WTC11 (cell line): Measurements from ENCODE around the gene CLPTM1. TPM values are rescaled to one million over a fixed set of nuclear protein-coding genes. Genes with fewer than 3 reads are reported as not detected.

Experiments used
- ATAC-seq: fragments of 200-7000 bp; cut with Tn5 transposase; 2 replicates; pipeline ENCODE4 v1.10.0; 2021; ENCODE audit warnings: mild to moderate bottlenecking, moderate library complexity
- CTCF ChIA-PET: fragments of 300-600 bp; sonication (Branson Sonifier 250); formaldehyde crosslinking; loops from one replicate; lab custom pipeline; 2021; ENCODE audit warnings: antibody characterized with exemption; lab: Charles Lee
- POLR2A ChIA-PET: fragments of 350-600 bp; sonication (Branson Sonifier 250); formaldehyde crosslinking; loops from one replicate; lab custom pipeline; 2021; ENCODE audit warnings: antibody characterized with exemption; lab: Charles Lee
- DNase-seq: peaks from one replicate; pipeline ENCODE4 v3.0.0; 2021; ENCODE audit warnings: low spot score
- H3K27ac Mint-ChIP-seq: 2 replicates; pipeline ENCODE4 v1.8.0; 2021; ENCODE audit warnings: mixed read lengths
- H3K27me3 Mint-ChIP-seq: 2 replicates; pipeline ENCODE4 v1.8.0; 2021; ENCODE audit warnings: low read depth, mild to moderate bottlenecking, moderate library complexity, mixed read lengths
- H3K36me3 Mint-ChIP-seq: 2 replicates; pipeline ENCODE4 v1.8.0; 2021; ENCODE audit warnings: mixed read lengths
- H3K4me1 Mint-ChIP-seq: 2 replicates; pipeline ENCODE4 v1.8.0; 2022; ENCODE audit warnings: mixed read lengths
- H3K4me3 Mint-ChIP-seq: 2 replicates; pipeline ENCODE4 v1.8.0; 2021; ENCODE audit warnings: mild to moderate bottlenecking, moderate library complexity, mixed read lengths
- H3K9me3 Mint-ChIP-seq: 2 replicates; pipeline ENCODE4 v1.8.0; 2021; ENCODE audit warnings: mixed read lengths
- CBFB ChIP-seq: sonication (generic); formaldehyde crosslinking; IDR thresholded peaks from 2 replicates; pipeline ENCODE4 v1.8.1; 2022; ENCODE audit warnings: mild to moderate bottlenecking, low read depth, missing genetic modification reagents
- CREB1 ChIP-seq: sonication (generic); formaldehyde crosslinking; IDR thresholded peaks from 2 replicates; pipeline ENCODE4 v1.8.0; 2023; ENCODE audit warnings: mild to moderate bottlenecking, missing genetic modification reagents
- ETV6 ChIP-seq: sonication (generic); formaldehyde crosslinking; IDR thresholded peaks from 2 replicates; pipeline ENCODE4 v1.8.1; 2022; ENCODE audit warnings: mild to moderate bottlenecking, missing genetic modification reagents
- FOXJ3 ChIP-seq: sonication (generic); formaldehyde crosslinking; IDR thresholded peaks from 2 replicates; pipeline ENCODE4 v1.9.0; 2021; ENCODE audit warnings: missing genetic modification reagents, mild to moderate bottlenecking, borderline replicate concordance
- FOXK1 ChIP-seq: sonication (generic); formaldehyde crosslinking; IDR thresholded peaks from 2 replicates; pipeline ENCODE4 v1.8.0; 2022; ENCODE audit warnings: mild to moderate bottlenecking, moderate library complexity, missing genetic modification reagents
- JUN ChIP-seq: sonication (generic); formaldehyde crosslinking; IDR thresholded peaks from 2 replicates; pipeline ENCODE4 v1.8.0; 2023; ENCODE audit warnings: mild to moderate bottlenecking, missing genetic modification reagents
- NR2C2 ChIP-seq: sonication (generic); formaldehyde crosslinking; IDR thresholded peaks from 2 replicates; pipeline ENCODE4 v1.8.0; 2022; ENCODE audit warnings: mild to moderate bottlenecking, missing genetic modification reagents
- PRRX2 ChIP-seq: fragments of 250-450 bp; sonication (Bioruptor Pico); IDR thresholded peaks from 2 replicates; pipeline ENCODE4 v1.8.0; 2021; ENCODE audit warnings: mild to moderate bottlenecking
- SMAD3 ChIP-seq: sonication (generic); formaldehyde crosslinking; IDR thresholded peaks from 2 replicates; pipeline ENCODE4 v1.8.0; 2022; ENCODE audit warnings: missing genetic modification reagents, mild to moderate bottlenecking, borderline replicate concordance
- SMAD4 ChIP-seq: sonication (generic); formaldehyde crosslinking; IDR thresholded peaks from 2 replicates; pipeline ENCODE4 v1.8.0; 2022; ENCODE audit warnings: mild to moderate bottlenecking, missing genetic modification reagents
- TEAD4 ChIP-seq: sonication (generic); formaldehyde crosslinking; IDR thresholded peaks from 2 replicates; pipeline ENCODE4 v1.8.0; 2022; ENCODE audit warnings: mild to moderate bottlenecking, missing genetic modification reagents
- ZNF219 ChIP-seq: sonication (generic); formaldehyde crosslinking; IDR thresholded peaks from 2 replicates; pipeline ENCODE4 v1.8.0; 2023; ENCODE audit warnings: missing genetic modification reagents, mild to moderate bottlenecking, borderline replicate concordance
- ZNF263 ChIP-seq: sonication (generic); formaldehyde crosslinking; IDR thresholded peaks from 2 replicates; pipeline ENCODE4 v1.8.1; 2022; ENCODE audit warnings: low read depth, mild to moderate bottlenecking, moderate library complexity, missing genetic modification reagents
- ZNF396 ChIP-seq: fragments of 250-450 bp; sonication (Bioruptor Pico); IDR thresholded peaks from 2 replicates; pipeline ENCODE4 v1.8.0; 2021; ENCODE audit warnings: mild to moderate bottlenecking, moderate library complexity, borderline replicate concordance
- ZNF416 ChIP-seq: fragments of 250-450 bp; sonication (Bioruptor Pico); IDR thresholded peaks from 2 replicates; pipeline ENCODE4 v1.9.0; 2021; ENCODE audit warnings: mild to moderate bottlenecking, inconsistent platforms
- ZNF671 ChIP-seq: fragments of 250-450 bp; sonication (Bioruptor Pico); IDR thresholded peaks from 2 replicates; pipeline ENCODE4 v1.8.0; 2021; ENCODE audit warnings: mild to moderate bottlenecking
- total RNA-seq: library from RNA; stranded (reverse); gene quantifications from 3 replicates; pipeline ENCODE4 v1.2.3, GENCODE V29; 2021
- TF ChIP-seq, protein P1 (sequence below): sonication (generic); formaldehyde crosslinking; conservative IDR thresholded peaks from 2 replicates; pipeline ENCODE4 v1.8.1; 2023; ENCODE audit warnings: mild to moderate bottlenecking, low read depth, missing genetic modification reagents, moderate library complexity
- TF ChIP-seq, protein P2 (sequence below): sonication (generic); formaldehyde crosslinking; IDR thresholded peaks from 2 replicates; pipeline ENCODE4 v1.8.1; 2022; ENCODE audit warnings: mild to moderate bottlenecking, moderate library complexity, missing genetic modification reagents
- TF ChIP-seq, protein P3 (sequence below): sonication (generic); formaldehyde crosslinking; IDR thresholded peaks from 2 replicates; pipeline ENCODE4 v1.8.1; 2023; ENCODE audit warnings: mild to moderate bottlenecking, missing genetic modification reagents
- TF ChIP-seq, protein P4 (sequence below): sonication (generic); formaldehyde crosslinking; IDR thresholded peaks from 2 replicates; pipeline ENCODE4 v1.8.0; 2023; ENCODE audit warnings: mild to moderate bottlenecking, missing genetic modification reagents
- TF ChIP-seq, protein P5 (sequence below): sonication (generic); formaldehyde crosslinking; IDR thresholded peaks from 2 replicates; pipeline ENCODE4 v1.8.1; 2022; ENCODE audit warnings: low read depth, missing genetic modification reagents, borderline replicate concordance
- TF ChIP-seq, protein P6 (sequence below): fragments of 250-450 bp; sonication (Bioruptor Pico); IDR thresholded peaks from 2 replicates; pipeline ENCODE4 v1.9.0; 2021; ENCODE audit warnings: mild to moderate bottlenecking

Gene CLPTM1
- total RNA-seq, 1 experiment from 2014 or later, result 85.6 TPM

DNA sequence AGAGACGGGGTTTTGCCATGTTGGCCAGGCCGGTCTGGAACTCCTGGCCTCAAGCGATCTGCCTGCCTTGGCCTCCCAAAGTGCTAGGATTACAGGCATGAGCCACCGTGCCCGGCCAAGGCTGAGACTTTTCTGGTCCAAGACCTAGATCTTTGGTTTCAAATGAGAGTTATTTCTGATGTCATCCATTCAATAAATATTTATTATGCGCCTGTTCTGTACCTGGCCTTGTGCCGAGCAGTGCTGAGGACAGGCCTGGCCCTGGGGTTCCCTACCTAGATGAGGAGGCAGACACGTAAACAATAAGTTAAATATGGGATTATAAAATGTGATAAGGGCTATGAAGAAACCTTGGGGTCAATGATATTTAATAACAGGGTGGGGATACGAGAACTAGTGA is 50.6 kb downstream of the CLPTM1 start (continued):
- no peak for TF ChIP-seq CBFB (CRISPR knock-in tag)
- TF ChIP-seq PRRX2 (CRISPR knock-in tag), result no peak

DNA sequence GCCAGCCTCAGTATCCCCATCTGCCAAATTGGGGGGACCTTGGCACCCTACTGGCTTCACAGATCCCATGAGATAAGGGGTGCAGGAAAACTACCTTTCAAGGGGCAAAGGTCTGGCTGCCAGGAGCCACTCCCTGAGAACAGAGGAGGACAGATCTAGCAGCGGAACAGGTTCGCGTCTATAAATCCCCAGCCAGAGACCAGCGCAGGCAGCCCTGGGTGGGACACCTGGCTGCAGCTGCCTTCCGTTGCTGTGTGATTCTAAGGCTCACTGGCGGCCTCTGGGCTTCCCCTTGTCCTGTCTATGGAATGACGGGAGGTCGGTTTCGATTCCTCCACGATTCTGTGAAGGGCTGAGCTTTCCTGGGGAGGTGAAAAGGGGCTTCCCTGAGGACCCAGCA is 53.4 kb downstream of the CLPTM1 start:
- Mint-ChIP-seq H3K27ac (no peak overlapping the region), H3K4me3 (no peak overlapping the region)
- ATAC-seq (peak; percentile 70), DNase-seq (peak; percentile 31)
- POLR2A ChIA-PET, result no interaction called here
- CTCF ChIA-PET, result interaction anchor here (0.6 to 1.2 kb wide), 4 partner anchors 9 to 51 kb away, joined by 3 to 5 read pairs (median 4); partner anchors contain the start of gene CLASRP
- no peak for TF ChIP-seq SMAD3
- TF ChIP-seq ZNF396 (CRISPR knock-in tag), result no peak
- TF ChIP-seq, protein P1, sequence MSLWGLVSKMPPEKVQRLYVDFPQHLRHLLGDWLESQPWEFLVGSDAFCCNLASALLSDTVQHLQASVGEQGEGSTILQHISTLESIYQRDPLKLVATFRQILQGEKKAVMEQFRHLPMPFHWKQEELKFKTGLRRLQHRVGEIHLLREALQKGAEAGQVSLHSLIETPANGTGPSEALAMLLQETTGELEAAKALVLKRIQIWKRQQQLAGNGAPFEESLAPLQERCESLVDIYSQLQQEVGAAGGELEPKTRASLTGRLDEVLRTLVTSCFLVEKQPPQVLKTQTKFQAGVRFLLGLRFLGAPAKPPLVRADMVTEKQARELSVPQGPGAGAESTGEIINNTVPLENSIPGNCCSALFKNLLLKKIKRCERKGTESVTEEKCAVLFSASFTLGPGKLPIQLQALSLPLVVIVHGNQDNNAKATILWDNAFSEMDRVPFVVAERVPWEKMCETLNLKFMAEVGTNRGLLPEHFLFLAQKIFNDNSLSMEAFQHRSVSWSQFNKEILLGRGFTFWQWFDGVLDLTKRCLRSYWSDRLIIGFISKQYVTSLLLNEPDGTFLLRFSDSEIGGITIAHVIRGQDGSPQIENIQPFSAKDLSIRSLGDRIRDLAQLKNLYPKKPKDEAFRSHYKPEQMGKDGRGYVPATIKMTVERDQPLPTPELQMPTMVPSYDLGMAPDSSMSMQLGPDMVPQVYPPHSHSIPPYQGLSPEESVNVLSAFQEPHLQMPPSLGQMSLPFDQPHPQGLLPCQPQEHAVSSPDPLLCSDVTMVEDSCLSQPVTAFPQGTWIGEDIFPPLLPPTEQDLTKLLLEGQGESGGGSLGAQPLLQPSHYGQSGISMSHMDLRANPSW (CRISPR knock-in tag), result no peak
- TF ChIP-seq ZNF219 (CRISPR knock-in tag), result no peak
- TF ChIP-seq PRRX2 (CRISPR knock-in tag), result no peak
- TF ChIP-seq, protein P2, sequence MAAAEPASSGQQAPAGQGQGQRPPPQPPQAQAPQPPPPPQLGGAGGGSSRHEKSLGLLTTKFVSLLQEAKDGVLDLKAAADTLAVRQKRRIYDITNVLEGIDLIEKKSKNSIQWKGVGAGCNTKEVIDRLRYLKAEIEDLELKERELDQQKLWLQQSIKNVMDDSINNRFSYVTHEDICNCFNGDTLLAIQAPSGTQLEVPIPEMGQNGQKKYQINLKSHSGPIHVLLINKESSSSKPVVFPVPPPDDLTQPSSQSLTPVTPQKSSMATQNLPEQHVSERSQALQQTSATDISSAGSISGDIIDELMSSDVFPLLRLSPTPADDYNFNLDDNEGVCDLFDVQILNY (CRISPR knock-in tag), result no peak
- TF ChIP-seq ZNF671 (CRISPR knock-in tag), result no peak
- no peak for TF ChIP-seq FOXK1 (CRISPR knock-in tag)
- TF ChIP-seq, protein P3, sequence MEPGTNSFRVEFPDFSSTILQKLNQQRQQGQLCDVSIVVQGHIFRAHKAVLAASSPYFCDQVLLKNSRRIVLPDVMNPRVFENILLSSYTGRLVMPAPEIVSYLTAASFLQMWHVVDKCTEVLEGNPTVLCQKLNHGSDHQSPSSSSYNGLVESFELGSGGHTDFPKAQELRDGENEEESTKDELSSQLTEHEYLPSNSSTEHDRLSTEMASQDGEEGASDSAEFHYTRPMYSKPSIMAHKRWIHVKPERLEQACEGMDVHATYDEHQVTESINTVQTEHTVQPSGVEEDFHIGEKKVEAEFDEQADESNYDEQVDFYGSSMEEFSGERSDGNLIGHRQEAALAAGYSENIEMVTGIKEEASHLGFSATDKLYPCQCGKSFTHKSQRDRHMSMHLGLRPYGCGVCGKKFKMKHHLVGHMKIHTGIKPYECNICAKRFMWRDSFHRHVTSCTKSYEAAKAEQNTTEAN (CRISPR knock-in tag), result no peak
- TF ChIP-seq, all 79 proteins: peak for 0
- H3K27me3 Mint-ChIP-seq, result no peaks in the 10 kb centered on the region
- H3K36me3 Mint-ChIP-seq, result no peaks in the 10 kb centered on the region
- no peaks in the 10 kb centered on the region for H3K9me3 Mint-ChIP-seq
- H3K4me1 Mint-ChIP-seq, result no peaks in the 10 kb centered on the region

DNA sequence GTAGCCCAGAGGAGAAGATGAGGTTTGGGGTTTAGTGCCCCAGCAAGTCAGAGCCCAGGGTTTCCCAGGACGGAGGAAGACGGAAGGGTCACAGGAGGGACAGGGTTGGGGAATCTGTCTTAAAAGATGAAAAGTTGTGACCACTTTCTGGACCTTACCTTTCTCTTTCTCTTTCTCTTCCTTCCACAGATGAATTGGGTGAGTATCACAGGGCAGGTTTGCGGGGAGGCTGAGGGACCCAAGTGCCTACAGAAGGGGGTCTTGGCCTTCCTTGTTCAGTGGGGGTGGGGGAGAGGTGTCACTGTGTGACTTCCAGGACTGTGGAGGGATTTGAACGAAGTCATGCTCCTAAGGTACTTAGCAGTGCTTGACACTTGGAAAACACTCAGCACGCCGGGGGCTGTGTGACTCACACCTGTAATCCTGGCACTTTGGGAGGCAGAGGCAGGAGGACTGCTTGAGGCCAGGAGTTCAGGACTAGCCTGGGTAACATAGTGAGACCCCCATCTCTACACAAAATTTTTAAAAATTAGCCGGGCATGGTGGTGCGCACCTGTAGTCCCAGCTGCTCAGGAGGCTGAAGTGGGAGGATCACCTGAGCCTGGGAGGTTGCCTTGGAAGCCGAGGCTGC is 54.6 kb downstream of the CLPTM1 start:
- Mint-ChIP-seq H3K4me3 (no peak overlapping the region), H3K27ac (peak overlapping the region; percentile 57; the same call in 1 of the 2 replicates), H3K27me3 (no peaks in the 10 kb centered on the region), H3K9me3 (no peaks in the 10 kb centered on the region), H3K36me3 (no peaks in the 10 kb centered on the region), H3K4me1 (no peaks in the 10 kb centered on the region)
- ChIA-PET POLR2A (no interaction called here), CTCF (interaction anchor here (1.6 kb wide), 1 partner anchor 20 kb away, joined by 6 read pairs; no protein-coding TSS in a partner anchor)
- DNase-seq (no peak), ATAC-seq (no peak)
- TF ChIP-seq ZNF416 (CRISPR knock-in tag), result no peak
- TF ChIP-seq TEAD4 (CRISPR knock-in tag), result no peak
- no peak for TF ChIP-seq FOXJ3
- no peak for TF ChIP-seq ETV6 (CRISPR knock-in tag)
- no peak for TF ChIP-seq ZNF263

DNA sequence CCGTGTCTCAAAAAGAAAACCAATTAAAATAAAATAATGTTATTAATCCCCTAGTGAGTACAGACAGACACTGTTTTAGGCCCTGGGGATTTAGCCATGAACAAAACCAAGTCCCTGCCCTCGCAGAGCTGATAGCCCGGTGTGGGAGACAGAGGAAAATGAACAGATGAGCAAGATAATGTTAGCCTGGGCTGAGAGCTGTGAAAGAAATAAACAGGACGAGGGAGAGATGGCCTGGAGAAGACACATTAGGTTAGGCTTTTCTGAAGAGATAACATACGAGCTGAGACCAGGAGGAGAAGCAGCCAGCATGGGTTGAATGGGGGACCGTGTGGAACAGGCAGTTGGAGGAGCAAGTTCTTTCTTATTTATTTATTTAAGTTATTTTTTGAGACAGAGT is 55.1 kb downstream of the CLPTM1 start:
- ATAC-seq (no peak), DNase-seq (no peak)
- Mint-ChIP-seq H3K4me3 (no peak overlapping the region), H3K9me3 (no peaks in the 10 kb centered on the region), H3K27ac (peak overlapping the region; percentile 74), H3K4me1 (no peaks in the 10 kb centered on the region), H3K36me3 (no peaks in the 10 kb centered on the region), H3K27me3 (no peaks in the 10 kb centered on the region)
- ChIA-PET POLR2A (no interaction called here), CTCF (interaction anchor here (1.1 to 1.6 kb wide), 2 partner anchors 21 to 49 kb away, joined by 3 to 6 read pairs; no protein-coding TSS in a partner anchor)
- TF ChIP-seq CREB1 (CRISPR knock-in tag) (no peak), TEAD4 (CRISPR knock-in tag) (no peak), NR2C2 (CRISPR knock-in tag) (no peak), JUN (CRISPR knock-in tag) (no peak), SMAD4 (CRISPR knock-in tag) (no peak)
- TF ChIP-seq, protein P4, sequence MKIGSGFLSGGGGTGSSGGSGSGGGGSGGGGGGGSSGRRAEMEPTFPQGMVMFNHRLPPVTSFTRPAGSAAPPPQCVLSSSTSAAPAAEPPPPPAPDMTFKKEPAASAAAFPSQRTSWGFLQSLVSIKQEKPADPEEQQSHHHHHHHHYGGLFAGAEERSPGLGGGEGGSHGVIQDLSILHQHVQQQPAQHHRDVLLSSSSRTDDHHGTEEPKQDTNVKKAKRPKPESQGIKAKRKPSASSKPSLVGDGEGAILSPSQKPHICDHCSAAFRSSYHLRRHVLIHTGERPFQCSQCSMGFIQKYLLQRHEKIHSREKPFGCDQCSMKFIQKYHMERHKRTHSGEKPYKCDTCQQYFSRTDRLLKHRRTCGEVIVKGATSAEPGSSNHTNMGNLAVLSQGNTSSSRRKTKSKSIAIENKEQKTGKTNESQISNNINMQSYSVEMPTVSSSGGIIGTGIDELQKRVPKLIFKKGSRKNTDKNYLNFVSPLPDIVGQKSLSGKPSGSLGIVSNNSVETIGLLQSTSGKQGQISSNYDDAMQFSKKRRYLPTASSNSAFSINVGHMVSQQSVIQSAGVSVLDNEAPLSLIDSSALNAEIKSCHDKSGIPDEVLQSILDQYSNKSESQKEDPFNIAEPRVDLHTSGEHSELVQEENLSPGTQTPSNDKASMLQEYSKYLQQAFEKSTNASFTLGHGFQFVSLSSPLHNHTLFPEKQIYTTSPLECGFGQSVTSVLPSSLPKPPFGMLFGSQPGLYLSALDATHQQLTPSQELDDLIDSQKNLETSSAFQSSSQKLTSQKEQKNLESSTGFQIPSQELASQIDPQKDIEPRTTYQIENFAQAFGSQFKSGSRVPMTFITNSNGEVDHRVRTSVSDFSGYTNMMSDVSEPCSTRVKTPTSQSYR (CRISPR knock-in tag), result no peak
- TF ChIP-seq, protein P5, sequence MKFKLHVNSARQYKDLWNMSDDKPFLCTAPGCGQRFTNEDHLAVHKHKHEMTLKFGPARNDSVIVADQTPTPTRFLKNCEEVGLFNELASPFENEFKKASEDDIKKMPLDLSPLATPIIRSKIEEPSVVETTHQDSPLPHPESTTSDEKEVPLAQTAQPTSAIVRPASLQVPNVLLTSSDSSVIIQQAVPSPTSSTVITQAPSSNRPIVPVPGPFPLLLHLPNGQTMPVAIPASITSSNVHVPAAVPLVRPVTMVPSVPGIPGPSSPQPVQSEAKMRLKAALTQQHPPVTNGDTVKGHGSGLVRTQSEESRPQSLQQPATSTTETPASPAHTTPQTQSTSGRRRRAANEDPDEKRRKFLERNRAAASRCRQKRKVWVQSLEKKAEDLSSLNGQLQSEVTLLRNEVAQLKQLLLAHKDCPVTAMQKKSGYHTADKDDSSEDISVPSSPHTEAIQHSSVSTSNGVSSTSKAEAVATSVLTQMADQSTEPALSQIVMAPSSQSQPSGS (CRISPR knock-in tag), result no peak
- TF ChIP-seq, protein P6, sequence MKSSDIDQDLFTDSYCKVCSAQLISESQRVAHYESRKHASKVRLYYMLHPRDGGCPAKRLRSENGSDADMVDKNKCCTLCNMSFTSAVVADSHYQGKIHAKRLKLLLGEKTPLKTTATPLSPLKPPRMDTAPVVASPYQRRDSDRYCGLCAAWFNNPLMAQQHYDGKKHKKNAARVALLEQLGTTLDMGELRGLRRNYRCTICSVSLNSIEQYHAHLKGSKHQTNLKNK (CRISPR knock-in tag), result no peak
